Caco-2 (cell line): ENCODE measurements around the gene TNFRSF6B. TPM values are rescaled to one million over a fixed set of nuclear protein-coding genes. Genes with fewer than 3 reads are reported as not detected.

Source experiments
- BruUV-seq: library from RNA; stranded (reverse); fragments of 400-500 nt; replicated peaks from 2 replicates; lab custom pipeline; 2021; lab: Mats Ljungman, UMichigan
- CTCF ChIA-PET: fragments of 300-600 bp; sonication (Branson Sonifier 250); formaldehyde crosslinking; loops from one replicate; lab custom pipeline; 2022; ENCODE audit warnings: antibody characterized with exemption; lab: Charles Lee
- POLR2A ChIA-PET: fragments of 300-600 bp; sonication (Branson Sonifier 250); formaldehyde crosslinking; loops from one replicate; lab custom pipeline; 2022; ENCODE audit warnings: antibody characterized with exemption; lab: Charles Lee
- DNase-seq, 2 experiments: peaks; one replicate each; pipeline versions ENCODE4 v3.0.0 to v3.0.0-alpha.2; 2020 to 2022
- H3K27me3 ChIP-seq: replicated peaks from 2 replicates; pipeline ENCODE4 v1.6.0; 2011; ENCODE audit warnings: low read length; ENCODE audit not compliant: control insufficient read depth, insufficient read depth
- H3K36me3 ChIP-seq: 2 replicates; pipeline ENCODE4 v1.5.1; 2011; ENCODE audit warnings: low read length; ENCODE audit not compliant: control insufficient read depth, insufficient read depth
- H3K4me1 ChIP-seq: fragments of 250-450 bp; sonication (Bioruptor Pico); 2 replicates; pipeline ENCODE4 v1.5.1; 2020; ENCODE audit warnings: mild to moderate bottlenecking
- H3K4me3 ChIP-seq: 2 replicates; pipeline ENCODE4 v1.5.1; 2011; ENCODE audit warnings: low read depth, mild to moderate bottlenecking, control low read depth, low read length
- H3K9me3 ChIP-seq: fragments of 250-450 bp; sonication (Bioruptor Pico); 2 replicates; pipeline ENCODE4 v1.5.1; 2020; ENCODE audit warnings: mild to moderate bottlenecking, moderate library complexity
- H3K27ac Mint-ChIP-seq: one replicate; pipeline ENCODE4 v1.8.0; 2022; ENCODE audit warnings: mixed read lengths; ENCODE audit not compliant: unreplicated experiment
- H3K27me3 Mint-ChIP-seq: one replicate; pipeline ENCODE4 v1.8.0; 2022; ENCODE audit warnings: mixed read lengths; ENCODE audit not compliant: insufficient read depth, unreplicated experiment
- H3K36me3 Mint-ChIP-seq: one replicate; pipeline ENCODE4 v1.8.0; 2022; ENCODE audit warnings: mild to moderate bottlenecking, mixed read lengths; ENCODE audit not compliant: insufficient read depth, unreplicated experiment
- H3K4me1 Mint-ChIP-seq: one replicate; pipeline ENCODE4 v1.8.0; 2022; ENCODE audit warnings: low read depth, mixed read lengths; ENCODE audit not compliant: unreplicated experiment
- H3K4me3 Mint-ChIP-seq: one replicate; pipeline ENCODE4 v1.8.0; 2022; ENCODE audit warnings: mild to moderate bottlenecking, moderate library complexity, mixed read lengths; ENCODE audit not compliant: unreplicated experiment
- H3K9me3 Mint-ChIP-seq: one replicate; pipeline ENCODE4 v1.8.0; 2022; ENCODE audit warnings: mixed read lengths; ENCODE audit not compliant: unreplicated experiment
- intact Hi-C: fragments of 100-400 bp; cut with micrococcal nuclease; formaldehyde crosslinking; loops from one replicate; pipeline ENCODE4 v1.10.0; 2022; ENCODE audit not compliant: unreplicated experiment
- total RNA-seq: library from RNA; stranded (reverse); gene quantifications from 2 replicates; pipeline ENCODE4 v1.2.3, GENCODE V29; 2022
- TF ChIP-seq, protein P1 (sequence below), 2 experiments: fragments of 200-600 bp in 1 of 2; IDR thresholded peaks; 1 replicate in 1 of 2; 2 replicates in 1 of 2; pipeline versions ENCODE4 v1.5.1 to v1.8.0; 2011 to 2022; ENCODE audit warnings: antibody characterized with exemption in 1 of 2, control low read depth in 1 of 2, inconsistent platforms in 1 of 2, low read depth in 1 of 2, low read length in 1 of 2, mild to moderate bottlenecking in 1 of 2, moderate library complexity in 1 of 2; ENCODE audit not compliant: insufficient read depth in 1 of 2, severe bottlenecking in 1 of 2, unreplicated experiment in 1 of 2

The TNFRSF6B gene
- total RNA-seq, 1 experiment from 2014 or later: not detected

- peaks cover 3% of the 10 kb centered on the region; the same call in 1 of the 2 replicates for H3K9me3 ChIP-seq
- H3K4me1 Mint-ChIP-seq: peaks cover 11% of the 10 kb centered on the region
- no peaks in the 10 kb centered on the region; the same call in 1 of the 2 replicates for H3K36me3 ChIP-seq
- H3K36me3 Mint-ChIP-seq: peaks cover 93% of the 10 kb centered on the region
- CTCF ChIA-PET: interaction anchor here (0.8 to 1.2 kb wide), 2 partner anchors 35 to 155 kb away, joined by 3 read pairs; partner anchors contain the start of gene RTEL1
- H3K9me3 Mint-ChIP-seq: no peaks in the 10 kb centered on the region
- H3K4me3 Mint-ChIP-seq: peak overlapping the region; percentile 66
- peak overlapping the region; percentile 94 for H3K27ac Mint-ChIP-seq
- POLR2A ChIA-PET: no interaction called here
- peaks cover 12% of the 10 kb centered on the region for H3K4me1 ChIP-seq
- H3K27me3 Mint-ChIP-seq: peaks cover 2% of the 10 kb centered on the region
- DNase-seq: peak in 1 of 2 experiments; percentile 34
- H3K4me3 ChIP-seq: no peak overlapping the region
- intact Hi-C loops: loop anchor here (5.0 kb wide), 1 partner anchor 156 kb away; the partner anchor contains the start of gene PTK6
- no TSS peak for BruUV-seq
- no peaks in the 10 kb centered on the region for H3K27me3 ChIP-seq
- TF ChIP-seq, protein P1, sequence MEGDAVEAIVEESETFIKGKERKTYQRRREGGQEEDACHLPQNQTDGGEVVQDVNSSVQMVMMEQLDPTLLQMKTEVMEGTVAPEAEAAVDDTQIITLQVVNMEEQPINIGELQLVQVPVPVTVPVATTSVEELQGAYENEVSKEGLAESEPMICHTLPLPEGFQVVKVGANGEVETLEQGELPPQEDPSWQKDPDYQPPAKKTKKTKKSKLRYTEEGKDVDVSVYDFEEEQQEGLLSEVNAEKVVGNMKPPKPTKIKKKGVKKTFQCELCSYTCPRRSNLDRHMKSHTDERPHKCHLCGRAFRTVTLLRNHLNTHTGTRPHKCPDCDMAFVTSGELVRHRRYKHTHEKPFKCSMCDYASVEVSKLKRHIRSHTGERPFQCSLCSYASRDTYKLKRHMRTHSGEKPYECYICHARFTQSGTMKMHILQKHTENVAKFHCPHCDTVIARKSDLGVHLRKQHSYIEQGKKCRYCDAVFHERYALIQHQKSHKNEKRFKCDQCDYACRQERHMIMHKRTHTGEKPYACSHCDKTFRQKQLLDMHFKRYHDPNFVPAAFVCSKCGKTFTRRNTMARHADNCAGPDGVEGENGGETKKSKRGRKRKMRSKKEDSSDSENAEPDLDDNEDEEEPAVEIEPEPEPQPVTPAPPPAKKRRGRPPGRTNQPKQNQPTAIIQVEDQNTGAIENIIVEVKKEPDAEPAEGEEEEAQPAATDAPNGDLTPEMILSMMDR (IDR thresholded peaks at IDR 0.05; ENCODE audit: insufficient read depth in 1 of 2, low read depth in 1 of 2, low read length in 1 of 2, severe bottlenecking in 1 of 2, unreplicated experiment in 1 of 2): no peak
These were observed 3.2 kb upstream of the TNFRSF6B start for GRCh38 chr20:63693083-63693732.

DNA sequence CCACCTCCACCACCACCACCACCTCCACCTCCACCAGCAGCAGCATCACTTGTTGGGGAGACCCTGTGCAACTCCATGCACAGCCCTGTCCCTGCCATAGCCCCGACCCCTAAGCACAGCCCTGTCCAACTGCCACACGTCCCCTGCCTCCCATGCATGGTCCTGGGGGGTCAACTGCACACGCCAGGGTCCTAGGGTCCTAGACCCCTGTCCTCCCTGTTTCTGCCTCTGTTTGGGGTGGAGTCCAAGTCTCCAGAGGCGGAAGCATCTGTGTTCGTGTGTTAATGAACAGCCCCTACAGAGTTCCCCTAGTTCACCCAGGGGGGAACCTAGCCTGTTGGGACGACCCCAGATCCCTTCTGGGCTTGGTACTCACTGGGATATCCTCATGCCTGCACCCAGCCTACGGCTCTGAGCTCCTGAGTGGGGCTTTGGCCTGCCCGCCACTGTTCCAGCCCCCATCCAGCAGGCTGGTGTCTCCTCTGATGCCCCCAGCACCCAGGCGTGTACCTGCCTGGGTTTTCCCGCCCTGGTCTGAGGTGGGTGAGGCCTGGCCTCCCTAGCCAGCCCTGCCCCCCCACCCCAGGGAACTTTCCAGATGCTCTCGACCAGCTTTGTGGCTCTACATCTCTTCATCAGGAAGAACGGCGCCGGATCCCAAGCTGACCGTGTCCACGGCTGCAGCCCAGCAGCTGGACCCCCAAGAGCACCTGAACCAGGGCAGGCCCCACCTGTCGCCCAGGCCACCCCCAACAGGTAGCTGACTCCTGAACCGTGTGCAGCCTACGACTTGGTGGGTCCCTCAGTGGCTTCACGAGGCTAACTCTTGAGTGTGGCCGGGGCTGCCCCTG lies 2.5 kb upstream of the TNFRSF6B start:
- H3K4me3 Mint-ChIP-seq: peak overlapping the region; percentile 66
- peaks cover 93% of the 10 kb centered on the region for H3K36me3 Mint-ChIP-seq
- peaks cover 2% of the 10 kb centered on the region for H3K27me3 Mint-ChIP-seq
- peak overlapping the region; percentile 94 for H3K27ac Mint-ChIP-seq
- Histone ChIP-seq H3K9me3 (peaks cover 3% of the 10 kb centered on the region; the same call in 1 of the 2 replicates), H3K4me1 (peaks cover 16% of the 10 kb centered on the region), H3K4me3 (no peak overlapping the region), H3K27me3 (no peaks in the 10 kb centered on the region), H3K36me3 (no peaks in the 10 kb centered on the region; the same call in 1 of the 2 replicates)
- TF ChIP-seq, protein P1 (IDR thresholded peaks at IDR 0.05; ENCODE audit: insufficient read depth in 1 of 2, low read depth in 1 of 2, low read length in 1 of 2, severe bottlenecking in 1 of 2, unreplicated experiment in 1 of 2): no peak
- POLR2A ChIA-PET: no interaction called here
- intact Hi-C loops: loop anchor here (5.0 kb wide), 1 partner anchor 157 kb away; the partner anchor contains the start of gene PTK6
- no peaks in the 10 kb centered on the region for H3K9me3 Mint-ChIP-seq
- peaks cover 11% of the 10 kb centered on the region for H3K4me1 Mint-ChIP-seq
- DNase-seq: peak; percentile 22 to 44
- BruUV-seq: no TSS peak
- CTCF ChIA-PET: interaction anchor here (0.7 to 0.8 kb wide), 2 partner anchors 133 to 156 kb away, joined by 3 to 6 read pairs; no protein-coding TSS in a partner anchor
